ENCODE measurements around the gene SLC25A21.
"Not testable (repeated sequence)": the region's sequence is repeated elsewhere in the genome, so short reads cannot be mapped to it uniquely, and the experiment has no call there.

The SLC25A21 gene

DNA sequence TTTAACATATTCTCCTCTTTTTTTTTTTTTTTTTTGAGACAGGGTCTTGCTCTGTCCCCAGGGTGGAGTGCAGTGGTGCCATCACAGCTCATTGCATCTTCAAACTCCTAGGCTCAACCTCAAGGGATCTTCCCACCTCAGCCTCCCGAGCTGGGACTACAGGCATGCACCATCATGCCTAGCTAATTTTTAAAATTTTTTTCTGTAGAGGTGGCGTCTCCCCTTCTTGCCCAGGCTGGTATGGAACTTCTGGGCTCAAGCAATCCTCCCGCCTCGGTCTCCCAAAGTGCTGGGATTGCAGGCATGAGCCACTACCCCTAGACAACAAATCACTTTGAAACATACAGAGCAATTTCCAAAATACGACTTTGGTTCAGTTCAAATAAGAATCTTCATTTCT lies 355.9 kb downstream of the SLC25A21 start:
- DNase-seq = no peak

DNA sequence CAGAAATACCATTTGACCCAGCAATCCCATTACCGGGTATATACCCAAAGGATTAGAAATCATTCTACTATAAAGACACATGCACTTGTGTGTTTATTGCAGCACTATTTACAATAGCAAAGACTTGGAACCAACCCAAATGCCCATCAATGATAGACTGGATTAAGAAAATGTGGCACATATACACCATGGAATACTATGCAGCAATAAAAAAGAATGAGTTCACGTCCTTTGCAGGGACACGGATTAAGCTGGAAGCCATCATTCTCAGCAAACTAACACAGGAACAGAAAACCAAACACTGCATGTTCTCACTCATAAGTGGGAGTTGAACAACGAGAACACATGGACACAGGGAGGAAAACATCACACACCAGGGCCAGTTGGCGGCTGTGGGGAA lies 357.6 kb downstream of the SLC25A21 start:
- not testable (repeated sequence) for DNase-seq

DNA sequence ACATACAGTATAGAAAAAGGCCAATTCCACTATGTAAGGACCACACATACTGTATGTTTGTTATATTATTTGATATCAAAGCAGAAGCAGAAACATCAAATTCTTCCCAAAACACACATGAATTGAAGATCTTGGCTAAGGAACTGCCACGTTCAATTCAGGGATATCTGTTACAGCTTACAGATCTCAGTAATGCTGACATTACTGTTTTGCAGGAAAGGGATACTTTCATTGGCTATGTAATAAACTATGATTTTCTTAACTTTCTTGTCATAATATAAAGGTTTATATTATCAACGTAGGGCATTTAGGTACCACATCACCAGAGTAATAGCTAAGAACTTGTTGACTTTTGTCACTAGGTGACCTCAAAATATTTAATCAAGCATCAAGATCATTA lies 362.2 kb downstream of the SLC25A21 start:
- no peak for DNase-seq

DNA sequence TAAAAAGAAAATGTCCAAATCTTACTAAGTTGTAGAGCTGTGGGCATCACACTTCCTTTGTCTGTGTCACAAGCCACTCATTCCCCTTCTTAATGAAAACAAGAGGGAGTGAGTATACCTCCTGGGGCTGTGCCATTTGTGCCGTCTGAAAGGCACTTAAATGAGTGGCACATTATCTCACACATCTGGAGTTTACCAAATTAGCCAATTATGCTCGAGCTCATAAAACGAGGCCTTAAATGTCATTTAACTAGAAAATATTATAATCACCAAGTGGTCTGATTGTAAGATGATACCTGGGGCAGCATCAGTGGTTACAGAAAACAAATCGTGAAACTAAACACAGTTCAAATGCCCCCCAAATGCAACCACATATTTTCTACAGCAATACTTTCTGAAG lies 364.7 kb downstream of the SLC25A21 start:
- no peak for DNase-seq

DNA sequence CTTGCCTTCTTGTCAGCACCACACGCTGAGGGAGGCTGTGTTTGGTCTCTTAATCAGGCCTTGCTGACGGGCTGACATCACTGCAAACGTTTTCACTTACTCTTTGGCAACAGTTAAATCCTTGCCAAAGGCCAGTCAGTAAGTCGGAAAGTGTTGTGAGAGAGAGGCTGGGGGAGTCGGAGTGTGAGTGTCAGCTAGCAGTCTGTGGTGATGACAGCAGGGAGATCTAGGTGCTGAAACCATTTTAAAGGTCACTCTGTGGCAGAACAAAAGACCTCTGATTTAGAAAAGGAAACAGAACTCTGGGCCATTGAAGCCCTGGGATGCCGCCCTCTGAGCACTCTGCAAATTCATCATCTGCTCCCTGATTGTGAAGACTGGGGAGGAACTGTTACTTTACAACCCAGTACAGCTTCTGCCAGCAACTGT lies 367.3 kb downstream of the SLC25A21 start:
- DNase-seq = no peak

DNA sequence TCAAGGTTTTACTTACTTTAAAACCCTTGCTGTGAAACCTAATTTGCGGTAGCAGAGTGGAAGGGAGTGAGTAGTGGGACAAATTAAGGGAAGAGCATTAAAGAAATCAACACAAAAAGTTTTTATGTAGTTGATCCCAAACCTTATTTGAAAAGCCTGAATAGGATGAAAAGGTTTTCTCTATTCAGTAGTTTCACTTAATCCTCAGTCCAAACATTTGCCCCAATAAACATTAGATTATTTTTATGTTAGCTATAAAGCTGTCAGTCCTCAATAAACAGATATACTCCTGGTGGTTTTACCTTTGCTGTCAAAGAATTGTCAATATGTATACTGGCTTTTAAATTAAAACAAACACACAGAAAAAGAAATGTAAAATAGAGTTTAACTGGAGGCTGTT lies 374.8 kb downstream of the SLC25A21 start:
- no peak for DNase-seq

DNA sequence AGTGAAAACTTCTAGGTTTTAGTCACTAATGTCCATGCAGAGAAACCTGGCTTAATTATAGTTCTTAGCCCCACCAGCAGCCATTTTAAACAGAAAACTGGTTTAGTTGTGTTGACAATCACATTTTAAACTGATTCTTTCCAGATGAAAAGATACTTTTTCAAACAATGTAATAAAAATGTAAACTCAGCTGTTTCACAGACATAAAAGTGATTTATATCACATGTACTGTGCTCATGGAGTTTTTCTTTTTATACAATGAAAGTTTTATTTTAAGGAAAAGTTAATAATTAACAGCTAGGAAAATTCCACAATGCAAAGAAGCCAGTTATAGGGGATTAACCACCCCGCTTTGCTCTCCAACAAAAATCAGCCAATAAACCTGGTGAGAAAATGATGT lies 381.0 kb downstream of the SLC25A21 start:
- no peak for DNase-seq

DNA sequence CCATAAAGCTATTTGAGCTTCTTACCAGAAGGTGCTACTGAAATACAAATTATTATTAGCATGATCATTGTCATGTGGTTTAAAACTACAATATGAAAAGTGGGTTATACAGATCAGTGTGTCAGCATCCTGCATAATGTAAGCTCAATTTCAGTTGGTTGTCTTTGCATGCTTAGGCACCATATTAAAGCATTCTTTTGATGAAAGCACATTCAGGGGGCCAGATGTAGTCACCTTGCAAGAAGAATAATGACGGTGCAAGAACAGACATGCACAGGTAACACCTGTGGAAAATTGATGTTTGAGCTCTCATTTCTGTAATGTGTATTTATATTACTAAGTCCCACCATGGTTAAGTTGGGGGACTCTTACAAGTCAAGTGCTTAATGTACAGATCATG lies 386.9 kb downstream of the SLC25A21 start:
- no peak for DNase-seq

DNA sequence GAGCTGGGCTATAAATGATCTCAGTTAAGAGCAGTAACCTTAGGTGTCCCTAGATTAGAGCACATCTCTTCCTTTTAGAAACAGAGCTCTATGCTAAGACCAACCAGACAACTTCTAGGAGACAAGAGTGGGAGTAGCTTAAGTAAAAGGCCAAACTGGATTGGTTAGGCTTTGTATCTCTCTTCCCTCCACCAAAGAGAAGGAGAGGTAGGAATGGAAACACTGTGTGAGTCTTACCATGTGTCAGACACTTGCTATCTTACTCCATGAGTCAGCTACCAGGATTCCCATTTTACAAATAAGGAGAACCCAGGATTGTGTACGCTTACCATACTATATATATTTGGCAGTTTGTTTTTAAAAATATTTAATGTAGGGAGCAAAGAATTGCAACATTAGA lies 387.9 kb downstream of the SLC25A21 start:
- DNase-seq = no peak

DNA sequence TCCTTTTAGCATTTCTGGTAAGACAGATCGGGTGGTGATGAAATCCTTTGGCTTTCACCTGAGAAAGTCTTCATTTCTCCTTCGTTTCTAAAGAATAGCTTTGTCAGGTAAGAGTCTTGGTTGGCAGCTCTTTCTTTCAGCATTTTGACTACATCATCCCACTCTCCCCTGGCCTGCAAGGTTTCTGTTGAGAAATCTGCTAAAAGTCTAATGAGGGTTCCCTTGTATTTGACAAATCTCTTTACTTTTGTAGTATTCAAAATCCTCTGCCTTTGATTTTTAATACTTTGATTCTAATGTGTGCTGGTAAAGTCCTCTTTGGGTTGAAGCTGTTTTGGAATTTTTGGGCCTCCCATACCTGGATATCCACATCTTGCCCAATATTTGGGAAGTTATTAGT lies 390.5 kb downstream of the SLC25A21 start:
- no peak for DNase-seq

DNA sequence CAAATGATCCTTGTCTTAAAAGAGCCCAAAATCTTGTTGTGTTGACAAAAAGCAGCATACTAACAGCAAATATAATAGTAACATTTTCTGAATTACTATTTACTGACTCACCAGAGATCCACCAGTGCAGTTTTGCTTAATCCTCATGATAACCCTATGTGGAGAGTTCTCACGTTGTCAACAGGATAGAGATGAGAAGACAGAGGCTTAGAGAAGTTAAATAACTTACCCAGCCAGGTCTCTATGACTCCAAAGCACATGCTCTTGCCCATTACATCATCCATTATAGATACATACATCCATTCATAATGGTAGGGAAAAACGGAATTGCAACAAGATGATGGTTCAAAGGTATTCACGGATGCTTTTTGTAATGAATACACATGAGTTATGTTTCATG lies 398.8 kb downstream of the SLC25A21 start:
- DNase-seq = no peak

DNA sequence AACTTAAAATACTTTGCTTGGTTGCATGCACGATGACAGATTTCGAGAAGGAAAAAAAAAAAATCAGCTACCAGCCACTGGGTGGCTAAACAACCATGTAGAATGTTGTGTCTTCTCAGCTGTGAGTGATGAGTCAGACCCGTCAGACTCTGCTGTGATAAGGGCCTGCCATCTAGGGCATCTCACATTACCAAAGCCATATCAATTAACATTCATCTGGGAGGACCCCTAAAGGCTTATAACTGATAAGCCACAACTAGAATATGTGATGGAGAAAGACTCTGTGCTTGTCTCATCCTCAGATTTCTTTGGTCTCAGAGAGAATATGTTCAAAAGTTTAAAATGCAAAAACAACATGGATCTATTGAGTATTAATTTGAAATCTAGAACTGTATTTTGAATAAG lies 399.3 kb downstream of the SLC25A21 start:
- DNase-seq = peak; percentile 49

DNA sequence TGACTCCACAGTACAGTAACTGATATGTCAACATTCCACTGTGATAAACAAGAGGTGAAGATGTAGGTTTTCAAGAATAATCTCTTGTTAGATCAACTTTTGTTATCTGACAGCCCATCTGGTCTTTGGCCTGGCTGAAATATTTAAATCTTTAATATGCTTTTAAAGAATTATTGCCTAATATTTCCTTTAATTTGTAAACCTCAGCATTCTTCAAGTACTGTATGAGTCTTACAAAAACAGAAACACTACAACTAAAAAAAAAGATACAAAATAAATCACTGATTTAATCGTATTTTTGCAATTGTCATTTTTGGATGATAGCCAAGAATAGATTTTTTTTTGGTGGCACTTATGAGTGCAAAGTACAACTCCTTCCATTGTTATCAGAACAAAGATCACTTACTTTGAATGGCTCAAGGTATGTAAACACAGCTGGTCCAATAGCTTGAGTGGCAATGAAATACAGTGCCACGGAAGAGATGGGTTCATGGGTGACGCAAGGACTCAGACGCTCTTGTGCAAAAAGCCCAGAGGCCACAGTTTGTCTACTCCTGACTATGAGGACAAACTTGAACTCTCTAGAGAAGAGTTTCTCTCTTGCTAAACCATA lies 401.3 kb downstream of the SLC25A21 start:
- peak; percentile 93 for DNase-seq

DNA sequence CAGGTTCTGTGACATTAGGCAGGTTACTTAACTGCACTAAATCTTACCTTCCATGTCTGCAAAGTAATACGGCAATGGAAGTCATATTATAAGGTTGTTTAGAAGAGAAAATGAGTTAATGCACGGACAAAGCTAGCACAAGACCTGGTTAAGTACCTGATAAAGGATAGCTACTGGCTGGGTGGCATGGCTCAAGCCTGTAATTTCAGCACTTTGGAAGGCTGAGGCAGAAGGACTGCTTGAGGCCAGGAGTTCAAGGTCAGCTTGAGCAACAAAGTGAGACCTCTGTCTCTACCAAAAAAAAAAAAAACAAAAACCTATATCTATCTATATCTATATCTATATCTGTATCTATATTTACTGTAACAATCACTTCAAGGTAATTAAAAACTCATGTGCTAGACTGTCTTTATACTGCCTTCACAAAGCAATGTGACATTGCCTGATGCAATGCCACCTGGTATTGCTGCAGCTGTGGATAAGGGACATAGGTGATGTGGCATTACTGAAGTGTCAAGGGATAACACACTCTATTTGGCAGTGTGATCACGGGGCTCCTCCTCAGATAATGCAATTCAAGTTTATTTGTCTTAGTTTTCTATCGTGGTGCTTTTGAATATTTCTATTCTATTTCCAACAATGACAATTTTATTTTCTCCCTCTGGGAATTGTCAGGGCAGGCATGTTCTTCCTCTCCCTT lies 403.6 kb downstream of the SLC25A21 start:
- no peak for DNase-seq

DNA sequence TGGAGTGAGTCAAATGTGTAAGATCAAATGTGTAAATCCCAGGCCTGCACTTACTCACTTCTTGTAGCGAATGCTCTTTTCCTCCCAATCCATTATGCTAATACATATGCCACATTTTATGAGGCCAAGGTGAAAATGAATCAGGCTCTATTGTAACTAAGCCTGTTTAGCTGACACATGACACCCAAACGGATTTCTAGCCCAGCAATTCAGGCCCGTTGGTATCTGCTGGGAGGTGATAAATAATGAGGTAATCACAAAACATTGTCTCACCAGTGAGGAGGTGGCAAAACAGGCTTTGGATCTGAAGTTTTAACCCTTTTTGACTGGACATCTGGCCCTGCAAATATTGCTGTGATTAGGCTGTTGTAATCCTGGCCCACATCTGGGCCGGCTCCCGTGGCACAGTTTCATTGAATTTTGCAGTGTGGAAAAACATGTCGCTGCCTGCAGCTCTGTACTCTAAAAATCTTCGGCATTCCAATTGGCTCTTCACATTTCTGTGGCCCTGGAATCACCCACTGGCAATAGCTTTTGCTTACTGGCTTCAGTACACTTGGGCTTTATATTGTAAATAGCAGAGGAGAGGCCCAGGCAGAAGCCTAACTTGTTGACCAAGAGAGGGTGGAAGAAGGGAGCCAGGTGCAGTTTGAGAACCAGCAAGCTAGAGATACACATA lies 404.7 kb downstream of the SLC25A21 start:
- DNase-seq = peak; percentile 94

DNA sequence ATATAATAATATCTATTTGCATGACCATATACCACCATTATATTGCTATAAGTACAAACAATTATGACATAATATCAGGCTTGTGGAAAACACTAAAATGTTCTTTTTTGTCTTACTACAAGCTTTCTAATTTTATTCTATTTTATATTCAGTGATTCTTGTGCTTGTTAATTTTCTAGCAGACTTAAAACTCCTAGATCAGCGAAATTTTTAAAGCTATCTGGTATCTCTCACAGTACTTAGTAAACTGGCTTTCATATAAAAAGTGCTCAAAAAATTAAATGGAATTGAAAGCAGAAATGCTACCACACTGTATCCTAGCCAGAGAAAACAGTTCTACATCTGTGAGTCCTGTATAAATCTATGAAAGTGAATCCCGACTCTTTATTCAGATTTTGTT lies 405.4 kb downstream of the SLC25A21 start:
- no peak for DNase-seq

DNA sequence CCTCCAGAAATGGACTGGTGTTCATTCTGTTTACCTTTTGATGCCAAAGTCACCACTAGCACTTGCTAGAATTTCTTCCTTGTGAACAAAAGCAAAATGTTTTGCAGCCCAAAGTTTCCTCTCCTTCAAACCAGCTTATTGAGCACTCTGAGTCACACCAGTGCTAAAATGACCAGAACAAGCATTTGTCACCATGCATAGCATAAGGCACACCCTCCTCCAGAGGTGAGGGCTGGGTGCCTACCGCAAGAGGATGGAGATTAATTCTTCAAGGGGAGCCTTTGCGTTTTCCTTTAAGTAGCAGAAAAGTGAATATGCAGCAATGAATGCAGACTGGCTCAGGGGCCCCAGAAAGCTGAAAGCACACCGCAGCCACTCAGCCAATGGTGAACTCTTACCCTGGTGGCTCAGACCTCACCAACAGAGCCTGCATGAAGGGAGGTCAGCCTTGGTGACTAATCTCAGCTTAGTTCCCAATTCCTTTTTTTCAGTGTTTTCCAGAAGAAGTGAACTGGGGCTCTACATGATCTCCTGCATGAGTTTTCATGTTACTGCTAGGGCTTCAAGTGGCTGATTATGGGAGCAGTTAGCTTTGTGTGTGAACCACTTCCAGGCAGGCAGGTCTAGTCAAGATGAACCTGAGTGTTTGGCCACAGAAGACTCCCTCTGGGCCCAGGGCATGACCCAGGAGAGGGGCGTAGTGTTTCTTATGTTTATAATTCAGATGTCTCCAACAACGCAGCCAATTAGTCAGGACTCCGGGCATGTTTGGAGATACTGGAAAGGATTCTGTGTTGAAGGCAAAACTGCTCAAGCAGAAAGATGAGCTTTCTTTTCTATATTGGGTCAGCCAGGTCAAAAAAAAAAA lies 414.4 kb downstream of the SLC25A21 start:
- no peak for DNase-seq

DNA sequence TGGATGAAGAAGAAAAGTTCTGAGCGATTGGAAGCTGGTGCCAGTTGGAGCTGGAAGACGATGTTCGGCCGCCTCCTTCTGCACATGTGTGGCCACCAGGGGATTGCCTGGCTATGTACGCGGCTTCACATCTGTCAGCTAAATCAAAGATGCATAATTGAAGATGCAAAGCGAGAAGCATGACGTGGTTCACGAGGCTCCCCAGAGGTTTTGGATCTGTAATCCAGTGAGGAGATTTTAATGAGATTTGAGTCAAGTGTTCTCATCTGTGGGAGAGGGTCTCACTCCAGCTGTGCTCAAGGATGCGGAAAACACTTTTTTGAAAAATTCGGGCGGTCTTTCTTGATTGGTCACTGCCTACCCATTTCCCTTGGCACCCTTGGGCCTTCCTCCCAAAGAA lies 416.2 kb downstream of the SLC25A21 start:
- no peak for DNase-seq

DNA sequence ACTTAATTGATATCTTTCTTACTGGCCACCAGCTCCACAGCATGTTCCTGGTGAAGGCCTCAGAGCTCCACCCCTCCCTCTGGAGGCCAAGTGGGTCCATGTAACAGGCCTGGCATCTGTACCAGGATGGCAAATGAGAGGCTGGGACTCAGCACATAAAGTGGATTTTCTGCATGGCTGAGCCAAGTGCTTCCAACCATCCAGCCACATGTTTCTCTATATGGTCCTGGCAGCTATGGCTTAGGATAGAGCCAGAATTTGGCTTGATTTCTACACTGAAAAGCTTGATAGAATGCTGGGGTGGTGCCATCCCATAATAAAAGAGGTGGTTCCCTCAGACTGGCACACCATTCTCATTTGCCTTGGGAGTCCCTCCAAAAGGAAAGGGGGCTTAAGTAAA lies 416.6 kb downstream of the SLC25A21 start:
- no peak for DNase-seq

DNA sequence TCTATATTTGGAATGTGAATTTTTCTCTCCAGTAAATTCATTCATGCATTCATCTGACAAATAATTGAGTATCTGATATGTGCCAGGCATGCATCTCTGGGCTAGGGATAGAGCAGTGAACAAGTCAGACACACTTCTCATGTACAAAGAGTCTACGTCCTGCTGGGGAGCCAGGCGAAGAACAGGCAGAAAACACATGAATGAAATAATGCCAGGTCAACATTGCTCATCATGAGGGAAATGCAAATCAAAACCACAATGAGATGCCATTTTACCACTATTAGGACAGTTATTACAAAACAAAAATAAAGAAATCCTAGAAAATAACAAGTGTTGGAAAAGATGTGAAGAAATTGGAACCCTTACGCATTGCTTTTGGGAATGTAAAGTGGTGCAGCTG lies 420.5 kb downstream of the SLC25A21 start:
- DNase-seq = no peak

DNA sequence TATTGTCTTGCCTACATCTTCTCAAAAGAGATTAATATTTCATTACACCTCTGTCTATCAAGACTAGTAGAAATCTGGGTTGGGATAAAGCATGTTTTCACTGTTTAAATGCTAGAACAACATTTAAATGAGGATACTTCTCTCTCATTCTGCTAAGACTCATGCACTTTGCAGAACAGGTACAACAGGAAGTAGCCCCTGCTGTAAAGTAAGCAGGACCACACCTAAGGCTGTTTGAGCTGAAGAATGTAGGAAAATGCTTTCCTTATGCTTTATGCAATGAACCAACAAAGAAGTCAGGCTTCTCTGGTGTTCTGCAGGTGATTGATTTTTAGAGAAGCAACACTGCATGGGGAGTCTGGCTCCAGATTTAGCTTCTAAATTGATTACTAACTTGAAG lies 421.3 kb downstream of the SLC25A21 start:
- DNase-seq = no peak

DNA sequence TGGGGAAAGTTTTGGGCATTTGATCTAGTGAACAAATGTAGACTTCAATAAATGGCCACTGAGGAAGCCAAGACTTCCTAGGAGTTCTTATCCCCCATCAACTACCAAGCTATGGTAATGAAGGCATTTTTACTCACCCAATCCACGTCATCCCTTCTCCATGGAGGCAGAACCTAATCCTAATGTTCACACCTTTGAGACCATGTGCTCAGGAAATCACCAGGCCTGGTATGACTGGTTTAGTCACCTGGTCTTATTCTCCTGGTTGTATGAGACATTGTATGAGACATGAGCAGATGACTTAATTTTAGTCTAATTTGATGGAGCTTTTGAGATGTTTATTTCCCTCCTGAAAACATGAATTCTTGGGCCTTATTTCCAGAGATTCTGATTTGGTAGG lies 422.2 kb downstream of the SLC25A21 start:
- no peak for DNase-seq

DNA sequence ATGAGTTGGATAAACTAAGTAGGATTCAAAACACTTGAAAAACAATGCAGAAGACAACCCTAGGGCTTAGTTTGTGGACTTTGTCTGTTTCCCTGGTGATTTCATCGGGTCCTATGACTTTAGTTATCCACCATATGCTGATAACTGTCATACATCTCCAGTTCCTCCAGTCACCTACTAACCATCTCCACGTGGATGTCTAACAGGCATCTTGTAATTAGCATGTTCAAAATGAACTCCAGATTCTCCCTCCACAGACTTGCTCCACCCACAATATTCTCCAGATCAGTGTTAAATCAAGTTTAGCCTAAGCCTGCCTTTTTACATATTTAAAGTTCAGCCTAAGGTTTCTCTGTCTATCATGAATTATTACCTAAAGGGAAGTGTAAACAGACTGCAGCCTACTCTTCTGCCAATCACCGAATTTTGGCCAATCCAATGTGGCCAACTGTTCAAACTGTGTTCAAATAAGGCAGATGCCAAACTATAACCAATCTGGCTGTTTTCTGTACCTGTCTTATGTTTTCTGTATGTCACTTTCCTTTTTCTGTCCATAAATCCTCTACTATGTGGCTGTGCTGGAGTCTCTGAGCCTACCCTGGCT lies 423.7 kb downstream of the SLC25A21 start:
- DNase-seq = no peak
